NCI-H2227 (cell line): ENCODE data around the gene PHF21B.
"Not testable (repeated sequence)": the region's sequence is repeated elsewhere in the genome, so short reads cannot be mapped to it uniquely, and the experiment has no call there.

ENCODE experiments used
- DNase-seq: peaks from one replicate; lab custom pipeline; 2025; ENCODE audit not compliant: unreplicated experiment; lab: John Stamatoyannopoulos, UW

The PHF21B gene

DNA sequence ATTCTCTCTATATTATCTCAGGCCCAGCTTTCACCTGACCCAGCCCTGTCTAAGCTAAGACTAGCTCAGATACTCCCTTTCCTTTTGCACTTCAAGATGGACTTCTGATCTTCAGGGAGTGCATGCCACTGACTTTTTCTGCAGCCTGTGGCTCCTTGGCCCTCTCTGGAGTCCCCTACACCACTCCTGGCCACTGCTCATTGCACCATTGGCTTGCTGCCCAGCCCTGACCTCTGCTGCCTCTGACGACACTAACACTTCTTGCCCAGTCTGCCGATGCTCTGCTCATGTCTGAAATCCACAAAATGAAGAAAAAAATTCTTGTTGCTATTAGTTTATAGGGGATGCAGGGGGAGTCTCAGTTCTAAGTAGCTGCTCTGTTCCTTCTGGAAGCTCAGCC is 106.6 kb downstream of the PHF21B start:
- not testable (repeated sequence) for DNase-seq

- no peak for DNase-seq
Observed at GRCh38 chr22:44901301-44901700, 108.5 kb downstream of the PHF21B start.

GRCh38 chr22:44898236-44898635 is 111.6 kb downstream of the PHF21B start:
- no peak for DNase-seq

- DNase-seq = no peak
Observed at GRCh38 chr22:44895296-44896055, 114.3 kb downstream of the PHF21B start.

- no peak for DNase-seq
Observed at GRCh38 chr22:44894782-44895181, 115.0 kb downstream of the PHF21B start.

DNA sequence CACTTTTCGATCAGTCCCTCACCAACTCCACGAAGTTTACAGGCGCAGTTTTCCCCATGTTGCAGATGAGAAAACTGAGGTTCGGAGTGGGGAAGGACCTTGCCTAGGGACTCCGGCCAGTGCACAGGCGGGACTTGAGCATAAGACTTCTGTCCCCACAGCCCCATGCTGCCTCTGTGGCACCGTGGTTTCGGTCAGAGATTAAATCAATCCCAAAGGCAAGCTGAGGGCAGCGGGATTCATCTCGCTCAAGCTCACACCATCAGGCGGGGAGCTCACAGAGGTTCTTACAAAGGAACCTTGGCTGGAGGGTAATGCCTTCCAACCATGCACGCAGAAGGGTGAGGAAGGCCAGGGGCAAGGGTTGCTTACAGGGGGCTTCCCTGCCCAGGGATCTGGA is 115.5 kb downstream of the PHF21B start:
- DNase-seq = no peak

- DNase-seq = no peak
Observed at GRCh38 chr22:44893731-44894080, 116.1 kb downstream of the PHF21B start.

DNA sequence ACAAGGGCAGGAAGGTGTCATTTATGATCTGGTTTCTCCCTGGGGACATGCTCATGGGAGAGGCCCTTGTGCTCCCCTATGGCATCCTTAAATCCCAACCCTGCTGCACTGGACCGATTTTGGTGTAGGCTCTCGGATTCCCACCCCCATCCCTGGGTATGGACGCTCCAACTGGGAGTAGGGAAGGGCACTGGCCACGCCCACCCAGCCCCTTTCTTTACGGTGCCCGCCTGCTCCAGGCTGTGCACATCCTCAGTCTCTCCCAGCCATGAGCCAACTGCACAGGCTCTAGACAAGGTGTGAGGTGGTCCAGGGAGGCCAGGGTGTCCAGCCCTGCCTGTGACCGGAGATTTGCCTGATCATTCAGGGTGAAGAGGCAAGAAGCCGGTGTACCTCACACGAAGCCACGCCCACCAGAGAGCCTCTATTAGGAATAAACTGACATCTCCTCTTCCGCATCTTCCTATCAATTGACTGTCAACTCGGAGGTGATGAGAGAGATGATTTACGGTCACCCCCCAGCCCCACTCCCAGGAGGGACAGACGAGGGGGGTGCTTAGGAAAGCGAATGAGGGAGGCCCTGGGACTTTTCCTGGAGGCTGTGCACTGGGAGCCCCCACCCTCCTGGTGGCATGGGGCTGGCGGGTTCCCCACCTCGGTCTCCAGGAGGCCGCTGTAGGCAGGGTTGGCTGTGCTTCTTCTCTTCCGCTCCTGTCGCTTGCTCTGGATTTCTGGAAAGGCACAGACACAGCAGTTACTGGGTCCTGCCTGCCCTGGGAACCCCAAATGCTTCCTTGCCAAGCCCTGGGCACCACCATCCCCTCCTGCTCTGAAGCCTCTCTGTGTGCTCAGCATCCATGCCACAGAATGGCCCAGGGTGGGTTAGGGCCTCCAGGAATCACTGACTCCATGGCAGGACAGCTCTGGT is 116.7 kb downstream of the PHF21B start:
- DNase-seq = no peak

- no peak for DNase-seq
Observed at GRCh38 chr22:44892243-44892642, 117.6 kb downstream of the PHF21B start.

DNA sequence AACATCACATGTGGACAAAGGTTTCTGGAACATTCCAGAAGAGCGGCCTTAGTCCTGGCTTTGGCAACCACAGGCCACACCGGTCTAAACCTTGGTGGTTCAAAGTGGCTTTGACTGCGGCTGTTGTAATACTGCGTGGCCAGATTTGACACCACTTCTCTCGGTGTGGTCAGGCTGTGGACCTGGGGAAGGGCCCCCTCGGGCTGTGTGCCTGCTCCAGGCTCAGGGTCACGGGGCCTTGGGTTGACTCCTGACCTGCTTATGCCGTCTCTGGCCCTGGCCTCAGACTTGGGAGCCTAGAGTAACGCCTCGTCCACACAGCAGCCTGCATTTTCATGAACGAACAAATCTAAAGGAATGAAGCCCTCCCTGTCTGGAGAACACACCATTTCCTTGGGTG is 118.0 kb downstream of the PHF21B start:
- no peak for DNase-seq

DNA sequence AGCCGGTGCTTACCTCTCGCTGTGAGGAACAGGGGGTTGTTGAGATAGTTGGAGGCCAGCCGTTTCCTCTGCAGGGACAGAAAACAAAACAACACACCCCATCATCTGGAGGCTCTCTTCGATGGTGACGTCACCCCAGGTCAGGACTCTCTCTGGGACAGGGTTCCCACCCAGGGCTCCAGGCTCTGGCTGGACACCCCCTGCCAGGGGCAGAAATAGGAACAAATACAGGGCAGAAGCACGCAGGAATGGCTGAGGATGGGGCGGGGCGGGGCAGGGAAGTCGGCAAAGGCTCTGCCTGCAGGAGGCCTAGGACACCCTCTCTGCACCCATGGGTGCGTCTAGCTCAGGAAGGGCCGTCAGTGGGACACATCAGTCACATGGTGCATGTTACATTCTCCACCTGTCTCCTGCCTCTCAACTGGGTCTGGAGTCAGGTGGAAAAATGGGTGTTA is 118.5 kb downstream of the PHF21B start:
- DNase-seq = no peak

GRCh38 chr22:44890416-44891292 is 119.2 kb downstream of the PHF21B start:
- DNase-seq = no peak

DNA sequence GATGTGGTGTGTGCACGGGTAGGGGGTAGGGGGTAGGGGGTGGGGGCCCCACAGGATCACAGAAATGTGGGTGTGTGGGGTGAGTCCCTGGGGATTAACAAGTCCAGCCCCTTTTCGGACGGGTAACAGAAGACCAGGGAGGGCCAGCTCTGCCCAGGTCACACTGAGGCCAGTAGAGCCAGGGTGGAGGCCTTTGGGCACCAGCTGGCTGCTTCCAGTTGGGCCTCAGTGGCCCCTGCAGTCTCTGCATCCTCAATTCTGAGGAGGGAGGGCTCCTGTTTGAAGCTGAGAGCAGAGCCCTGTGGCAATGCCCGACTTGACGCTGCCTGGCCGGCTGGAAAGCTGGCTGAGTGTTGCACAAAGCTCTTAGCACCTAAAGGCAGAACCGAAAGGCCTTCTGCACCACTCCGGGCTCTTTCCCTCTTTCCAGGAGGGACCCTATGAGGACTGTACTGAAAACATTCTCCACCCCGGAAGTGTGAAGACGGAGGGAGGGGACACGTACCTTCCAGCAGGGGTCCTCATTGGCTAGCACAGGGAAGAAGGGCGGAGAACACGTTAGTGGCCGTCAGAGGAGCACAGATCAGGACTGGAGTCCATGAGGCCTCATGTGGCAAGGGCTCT is 120.4 kb downstream of the PHF21B start:
- no peak for DNase-seq

GRCh38 chr22:44888491-44889254 is 121.1 kb downstream of the PHF21B start:
- DNase-seq = no peak

DNA sequence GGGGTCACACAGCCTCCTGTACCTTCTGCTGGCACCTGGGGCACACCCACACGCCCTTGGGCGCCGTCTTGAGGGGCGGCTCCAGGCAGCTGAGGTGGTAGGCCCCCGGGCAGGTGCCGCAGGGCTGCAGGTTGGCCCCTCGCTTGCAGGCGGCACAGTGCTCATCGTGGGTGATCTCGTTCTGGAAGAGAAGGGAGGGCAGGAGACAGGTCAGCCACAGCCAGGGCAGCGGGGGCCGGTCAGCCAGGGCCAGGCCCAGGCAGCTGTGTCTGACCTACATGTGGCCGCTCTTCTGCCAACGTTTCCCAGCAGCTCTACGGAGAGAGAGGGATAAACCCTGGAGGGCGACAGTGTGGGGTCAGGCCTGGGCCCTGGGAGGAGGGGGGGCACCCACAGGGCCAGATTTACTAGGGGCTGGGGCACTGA is 121.9 kb downstream of the PHF21B start:
- no peak for DNase-seq

GRCh38 chr22:44885806-44886360 is 123.9 kb downstream of the PHF21B start:
- no peak for DNase-seq

DNA sequence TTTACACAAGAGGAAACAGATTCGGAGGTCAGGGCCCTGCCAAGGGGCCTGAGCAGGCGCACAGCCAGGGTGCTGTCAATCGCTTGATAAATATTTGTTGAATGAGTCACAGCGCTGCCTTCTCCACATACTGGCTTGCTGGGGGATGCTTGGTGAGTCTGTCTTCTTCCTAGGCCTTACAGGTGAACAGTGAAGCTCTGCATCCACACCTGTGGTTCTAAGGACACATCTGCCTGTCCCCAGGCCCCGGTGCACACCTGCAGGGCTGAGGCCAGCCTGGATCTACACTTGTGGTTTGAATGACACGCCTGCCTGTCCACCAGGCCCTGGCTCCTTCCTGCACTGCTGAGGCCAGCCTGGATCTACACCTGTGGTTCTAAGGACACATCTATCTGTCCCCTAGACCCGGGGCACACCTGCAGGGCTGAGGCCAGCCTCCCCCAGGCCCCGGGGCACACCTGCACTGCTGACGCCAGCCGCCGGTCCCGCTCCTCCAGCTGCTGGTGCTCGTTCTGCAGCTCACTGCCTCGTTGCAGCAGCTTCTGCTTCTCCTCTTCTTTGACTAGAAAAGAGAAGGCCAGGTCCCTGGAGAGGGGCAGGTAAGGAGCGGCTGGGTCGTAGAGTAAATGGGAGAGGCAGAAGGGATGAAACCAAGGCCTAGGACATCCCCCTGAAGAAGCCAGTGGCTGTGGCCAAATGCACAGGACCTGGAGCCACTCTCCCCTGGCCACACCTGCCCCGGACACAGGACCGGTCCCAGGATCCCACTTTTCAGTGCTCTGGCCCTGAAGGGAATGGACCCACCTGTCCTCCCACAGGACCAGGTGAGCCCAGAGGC is 124.6 kb downstream of the PHF21B start:
- DNase-seq = no peak

- no peak for DNase-seq
Observed at GRCh38 chr22:44884562-44884961, 125.2 kb downstream of the PHF21B start.

DNA sequence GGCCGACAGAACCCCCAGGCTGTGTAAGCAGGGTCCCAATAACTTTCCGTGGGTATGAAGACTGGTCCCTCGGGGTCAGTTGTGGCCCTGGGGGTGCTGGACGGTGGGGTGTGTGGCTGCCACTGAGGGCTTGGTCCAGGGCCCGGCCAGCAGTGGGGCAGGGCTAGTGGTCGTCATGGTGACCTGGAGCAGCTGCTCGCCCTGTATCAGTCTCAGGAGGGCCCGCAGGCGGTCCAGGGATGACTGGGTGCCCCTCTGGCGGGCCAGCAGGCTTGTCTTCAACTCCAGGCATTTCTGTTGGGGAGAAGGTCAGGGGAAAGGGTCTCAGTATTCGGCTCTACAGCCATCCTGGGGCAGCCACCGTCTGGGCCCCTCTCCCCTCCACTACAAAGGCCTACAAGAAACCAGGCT is 126.8 kb downstream of the PHF21B start:
- no peak for DNase-seq
